ENCODE measurements around the gene MTOR.
"Not testable (repeated sequence)": the region's sequence is repeated elsewhere in the genome, so short reads cannot be mapped to it uniquely, and the experiment has no call there.

Gene MTOR

GRCh38 chr1:11080931-11081330 lies 181.4 kb downstream of the MTOR start:
- no peak overlapping the region for H3K4me3 ChIP-seq (ENCODE audit: low read length)
- no peak for TF ChIP-seq ZNF274 (IDR thresholded peaks at IDR 0.05; ENCODE audit: low read depth, low read length)

DNA sequence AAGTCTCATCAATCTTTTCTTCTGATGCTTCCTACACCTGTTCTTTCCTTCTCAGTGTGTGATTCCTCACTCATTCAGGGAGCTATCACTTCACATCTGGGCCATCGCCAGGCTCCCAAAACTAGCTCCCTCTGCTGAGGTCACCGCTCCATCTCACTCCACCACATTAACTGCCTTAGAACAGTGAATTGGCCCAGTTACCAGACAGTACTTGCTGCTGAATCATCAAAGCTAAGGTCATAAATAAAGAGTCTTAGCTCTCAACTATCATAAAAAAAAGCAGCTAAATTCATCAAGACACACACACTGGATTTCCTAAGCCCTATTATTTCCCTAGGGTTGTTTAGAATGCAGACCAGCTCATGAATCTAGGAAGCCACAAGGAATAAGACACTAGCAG lies 183.7 kb downstream of the MTOR start:
- no peak for TF ChIP-seq ZNF274 (IDR thresholded peaks at IDR 0.05; ENCODE audit: low read depth, low read length)
- no peak overlapping the region for H3K4me3 ChIP-seq (ENCODE audit: low read length)

DNA sequence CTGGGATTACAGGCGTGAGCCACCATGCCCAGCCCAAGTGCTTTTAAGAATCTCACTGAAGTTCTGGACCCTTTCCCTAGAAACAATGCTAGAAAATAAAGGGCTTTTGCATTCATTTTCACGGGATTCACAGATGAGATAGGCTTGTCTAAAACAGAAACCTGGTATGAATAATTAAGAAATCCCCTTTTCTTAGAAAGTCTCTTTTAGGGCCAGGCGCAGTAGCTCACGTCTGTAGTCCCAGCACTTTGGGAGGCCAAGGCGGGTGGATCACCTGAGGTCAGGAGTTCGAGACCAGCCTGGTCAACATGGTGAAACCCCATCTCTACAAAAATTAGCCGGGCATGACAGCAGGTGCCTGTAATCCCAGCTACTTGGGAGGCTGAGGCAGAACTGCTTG lies 189.0 kb downstream of the MTOR start:
- not testable (repeated sequence) for H3K4me3 ChIP-seq (ENCODE audit: low read length)

- no peak overlapping the region for H3K4me3 ChIP-seq (ENCODE audit: low read length)
- TF ChIP-seq ZNF274 (IDR thresholded peaks at IDR 0.05; ENCODE audit: low read depth, low read length) = no peak
These were observed 190.0 kb downstream of the MTOR start for GRCh38 chr1:11072216-11072917.

- TF ChIP-seq ZNF274 (IDR thresholded peaks at IDR 0.05; ENCODE audit: low read depth, low read length) = no peak
- no peak overlapping the region for H3K4me3 ChIP-seq (ENCODE audit: low read length)
These were observed 190.7 kb downstream of the MTOR start for GRCh38 chr1:11071463-11072215.

- no peak for TF ChIP-seq ZNF274 (IDR thresholded peaks at IDR 0.05; ENCODE audit: low read depth, low read length)
- no peak overlapping the region for H3K4me3 ChIP-seq (ENCODE audit: low read length)
These were observed 191.5 kb downstream of the MTOR start for GRCh38 chr1:11070876-11071275.

DNA sequence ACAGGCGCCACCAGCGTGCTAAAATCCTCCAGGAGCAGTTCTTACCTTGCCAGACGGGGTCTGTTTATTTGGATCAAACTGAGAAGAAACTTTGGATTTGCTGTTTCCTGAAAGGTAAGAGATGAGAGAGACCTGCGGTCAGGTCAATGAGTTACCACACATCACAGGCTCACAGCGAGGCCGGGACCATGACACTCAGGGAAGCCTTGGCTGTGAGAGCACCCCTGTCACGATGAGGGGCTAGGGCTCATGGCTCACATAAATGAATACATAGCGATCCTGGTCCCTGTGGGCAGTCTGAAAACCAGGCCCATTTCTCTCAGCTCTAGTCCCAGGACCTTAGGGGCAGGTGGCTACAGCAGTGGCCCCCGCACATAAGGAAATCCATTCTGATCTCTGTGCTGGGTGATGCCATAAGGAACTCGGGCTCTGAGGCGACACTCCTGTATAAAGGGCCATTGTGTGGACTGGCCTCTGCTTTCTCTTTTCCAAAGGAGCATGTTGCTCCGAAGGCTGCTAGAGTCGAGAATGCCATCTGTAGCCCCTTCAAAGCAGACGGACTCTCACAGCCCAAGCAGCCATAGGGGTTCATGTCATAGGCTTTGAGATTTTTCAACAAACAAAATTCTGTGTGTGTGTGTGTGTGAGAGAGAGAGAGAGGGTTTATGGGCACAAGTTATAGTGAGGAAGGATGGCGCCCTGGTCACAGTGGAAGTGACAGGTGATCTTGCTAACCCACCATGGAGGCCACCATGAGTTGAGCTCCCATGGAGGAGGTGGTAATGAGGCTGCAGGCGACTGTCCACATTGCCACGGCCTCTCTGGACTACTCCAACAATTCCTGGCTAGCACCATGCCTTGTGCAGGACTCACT lies 193.5 kb downstream of the MTOR start:
- H3K4me3 ChIP-seq (ENCODE audit: low read length) = no peak overlapping the region
- TF ChIP-seq ZNF274 (IDR thresholded peaks at IDR 0.05; ENCODE audit: low read depth, low read length) = no peak

GRCh38 chr1:11067716-11068599 lies 194.4 kb downstream of the MTOR start:
- no peak overlapping the region for H3K4me3 ChIP-seq (ENCODE audit: low read length)
- TF ChIP-seq ZNF274 (IDR thresholded peaks at IDR 0.05; ENCODE audit: low read depth, low read length) = no peak

DNA sequence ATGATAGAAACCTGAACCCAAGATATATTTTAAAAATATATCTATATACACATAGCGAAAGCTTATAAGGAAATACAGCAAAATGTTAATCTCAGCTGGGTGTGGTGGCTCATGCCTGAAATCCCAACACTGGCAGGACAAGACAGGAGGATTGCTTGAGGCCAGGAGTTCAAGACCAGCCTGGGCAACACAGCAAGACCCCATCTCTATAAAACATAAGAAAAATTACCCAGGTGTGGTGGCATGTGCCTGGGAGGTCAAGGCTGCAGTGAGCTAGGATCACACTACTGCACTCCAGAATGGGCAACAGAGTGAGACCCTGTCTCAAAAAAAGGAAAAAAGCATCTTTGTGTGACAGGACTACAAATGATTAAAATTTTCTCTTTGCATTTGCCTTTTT lies 196.6 kb downstream of the MTOR start:
- H3K4me3 ChIP-seq (ENCODE audit: low read length) = no peak overlapping the region
- TF ChIP-seq ZNF274 (IDR thresholded peaks at IDR 0.05; ENCODE audit: low read depth, low read length) = no peak

DNA sequence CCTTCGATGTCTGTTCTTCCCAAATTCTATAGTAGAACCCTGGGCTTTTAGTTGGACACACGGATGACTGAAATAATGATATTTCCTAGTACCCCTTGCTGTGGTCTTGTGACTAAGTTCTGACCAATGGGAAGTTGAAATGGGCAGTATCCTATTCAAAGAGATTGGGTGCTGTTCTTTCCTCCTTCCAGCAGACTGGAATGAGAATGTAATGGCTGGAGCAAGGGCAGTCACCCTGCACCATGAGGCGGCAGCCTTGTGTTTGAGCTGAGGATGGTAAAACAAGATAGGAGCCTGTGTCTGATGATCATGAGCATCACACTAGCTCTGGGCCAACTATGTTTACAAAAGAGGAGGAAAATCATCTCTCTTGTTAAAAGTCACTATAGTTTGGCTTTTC lies 197.4 kb downstream of the MTOR start:
- no peak overlapping the region for H3K4me3 ChIP-seq (ENCODE audit: low read length)
- no peak for TF ChIP-seq ZNF274 (IDR thresholded peaks at IDR 0.05; ENCODE audit: low read depth, low read length)

GRCh38 chr1:11063937-11064537 lies 198.3 kb downstream of the MTOR start:
- H3K4me3 ChIP-seq (ENCODE audit: low read length) = not testable (repeated sequence)

GRCh38 chr1:11062965-11063401 lies 199.4 kb downstream of the MTOR start:
- no peak overlapping the region for H3K4me3 ChIP-seq (ENCODE audit: low read length)
- no peak for TF ChIP-seq ZNF274 (IDR thresholded peaks at IDR 0.05; ENCODE audit: low read depth, low read length)

DNA sequence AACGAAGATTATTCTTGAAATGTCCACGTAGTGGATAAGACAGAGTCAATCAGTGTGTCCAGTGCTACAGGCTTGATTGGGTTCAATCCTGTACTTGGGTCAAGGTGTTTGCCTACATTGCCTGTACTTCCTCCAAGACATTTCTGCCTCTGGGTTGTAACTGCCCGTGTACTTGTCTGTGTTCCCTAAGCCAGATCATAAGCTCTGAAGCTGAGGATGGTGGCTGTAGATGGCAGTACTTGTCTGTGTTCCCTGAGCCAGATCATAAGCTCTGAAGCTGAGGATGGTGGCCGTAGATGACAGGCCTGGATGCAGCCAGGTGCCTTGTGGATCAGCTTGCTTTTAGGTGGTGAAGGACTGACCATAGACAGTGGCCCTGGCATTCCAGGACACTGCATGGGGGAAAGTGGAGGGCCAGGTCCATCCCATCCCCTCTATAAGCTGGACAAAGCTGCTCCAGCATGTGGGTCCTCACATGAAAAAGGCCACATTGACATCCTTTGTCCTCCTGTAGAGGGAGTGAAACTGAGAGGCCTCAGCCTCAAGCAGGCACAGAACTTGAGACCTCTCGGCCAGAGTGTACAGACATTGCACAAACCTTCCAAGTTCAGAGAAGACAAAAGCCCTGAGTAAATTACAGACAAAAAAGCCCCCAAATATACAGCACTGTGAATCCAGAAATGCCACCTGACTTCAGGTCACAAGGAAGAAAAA lies 200.5 kb downstream of the MTOR start:
- no peak for TF ChIP-seq ZNF274 (IDR thresholded peaks at IDR 0.05; ENCODE audit: low read depth, low read length)

More for the DNA sequence above, 200.5 kb downstream of the MTOR start:
- H3K4me3 ChIP-seq (ENCODE audit: low read length) = no peak overlapping the region; the same call in 1 of the 2 replicates
